Upper lobe of left lung (tissue), 6 donors: ENCODE data around the gene RNF8. TPM values are rescaled to one million over a fixed set of nuclear protein-coding genes. Genes with fewer than 3 reads are reported as not detected.
"Not testable (repeated sequence)": the region's sequence is repeated elsewhere in the genome, so short reads cannot be mapped to it uniquely, and the experiment has no call there.

Experiments used
- ATAC-seq, 2 donors: fragments of 200-7000 bp; cut with Tn5 transposase; one replicate each; pipeline ENCODE4 v1.9.1; 2022; ENCODE audit warnings: mild to moderate bottlenecking in 2 of 2, moderate library complexity in 2 of 2; ENCODE audit not compliant: low FRiP score in 2 of 2
- DNase-seq, 2 donors: peaks; one replicate each; pipeline ENCODE4 v3.0.0-alpha.2; 2019 to 2020
- H3K27ac ChIP-seq, 4 donors: fragments of 200-600 bp; sonication (generic); one replicate each; pipeline ENCODE4 v1.5.1; 2016 to 2019
- H3K27me3 ChIP-seq, 4 donors: fragments of 200-600 bp; sonication (generic); one replicate each; pipeline ENCODE4 v1.5.1; 2017 to 2019
- H3K36me3 ChIP-seq, 4 donors: fragments of 200-600 bp; sonication (generic); one replicate each; pipeline ENCODE4 v1.5.1; 2016 to 2019
- H3K4me1 ChIP-seq, 4 donors: fragments of 200-600 bp; sonication (generic); one replicate each; pipeline ENCODE4 v1.5.1; 2018 to 2019
- H3K4me3 ChIP-seq, 4 donors: fragments of 200-600 bp; sonication (generic); one replicate each; pipeline ENCODE4 v1.5.1; 2017 to 2019; ENCODE audit warnings: mild to moderate bottlenecking in 2 of 4, moderate library complexity in 1 of 4
- H3K9me3 ChIP-seq, 4 donors: fragments of 200-600 bp; sonication (generic); one replicate each; pipeline ENCODE4 v1.5.1; 2018 to 2019
- EP300 ChIP-seq, 4 donors: sonication (generic); formaldehyde crosslinking; IDR thresholded peaks; one replicate each; pipeline ENCODE4 v1.5.1; 2017; ENCODE audit warnings: antibody characterized with exemption in 4 of 4, control low read depth in 2 of 4
- POLR2A ChIP-seq, 4 donors: fragments of 450-650 bp; IDR thresholded peaks; one replicate each; pipeline ENCODE4 v1.5.1; 2016 to 2017; ENCODE audit warnings: antibody characterized with exemption in 4 of 4, mild to moderate bottlenecking in 2 of 4
- WGBS, 2 donors: methylation state at CpG; one replicate each; pipeline ENCODE4 v1.1.5; 2017 to 2018; 5-methylcytosine and 5-hydroxymethylcytosine counted together
- small RNA-seq, 4 donors: library from RNA; depleted of rRNA; stranded (forward); fragments of <200 nt; gene quantifications; one replicate each; pipeline ENCODE3, GENCODE V24; 2016
- total RNA-seq, 6 donors: library from RNA; depleted of rRNA in 4 of 6; stranded (reverse); fragments of >200 nt in 4 of 6; gene quantifications; one replicate each; pipeline versions ENCODE4 v1.1.0 to v1.2.1, GENCODE V29; 2016 to 2021
- TF ChIP-seq, protein P1 (sequence below), 6 experiments: fragments of 450-650 bp in 4 of 6; fragments of 200-600 bp in 2 of 6; sonication (generic) in 2 of 6; IDR thresholded peaks; one replicate each; pipeline ENCODE4 v1.5.1; 2016 to 2019; ENCODE audit warnings: antibody characterized with exemption in 6 of 6
- donor health status: DM: no; HTN: no; CAD: no; lungs with moderate emphysema.
- donor health status: DM: no; HTN: yes; CAD: no; lungs with severe emphysema.

The RNF8 gene
- total RNA-seq, 6 donors from 2014 or later = 14.7 to 32.3 (median 17.1) TPM

DNA sequence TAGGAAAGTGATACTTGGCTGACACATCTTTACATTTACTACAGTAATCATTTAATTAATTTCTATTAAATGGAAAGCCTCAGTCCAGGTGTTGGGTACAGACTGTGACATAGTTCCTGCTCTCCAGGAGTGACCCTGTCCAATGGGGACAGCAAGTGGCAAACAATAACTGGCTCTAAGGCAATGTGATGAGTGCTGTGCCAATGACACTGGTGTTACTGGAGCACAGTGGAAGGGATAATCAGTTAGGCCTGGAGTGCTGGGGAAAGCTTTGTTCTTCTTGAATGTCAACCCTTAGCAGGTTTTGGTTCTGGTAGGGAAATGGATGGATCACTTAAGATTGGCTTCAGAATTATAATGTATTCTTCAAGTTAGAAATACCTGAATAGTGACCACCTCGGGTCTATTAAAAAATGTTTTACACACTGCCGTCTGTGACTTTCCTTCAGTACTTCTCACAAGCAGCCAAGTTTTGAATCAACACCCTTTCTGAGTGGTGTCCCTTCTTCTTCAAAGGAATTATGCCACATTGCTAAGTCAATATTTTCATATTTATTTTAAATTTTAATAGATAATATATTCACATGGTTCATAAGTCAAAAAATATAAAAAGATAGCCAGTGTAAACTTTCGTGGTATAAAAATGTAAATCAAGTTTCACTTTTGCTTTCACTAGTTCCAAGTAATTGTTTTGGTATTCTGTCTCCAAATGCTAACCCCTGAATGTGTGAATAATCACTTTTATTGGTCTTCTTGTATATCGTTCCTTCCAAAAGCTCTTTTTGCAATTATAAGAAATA lies 88.8 kb downstream of the RNF8 start:
- Histone ChIP-seq H3K4me1 (peaks cover 11 to 19% (median 17%) of the 10 kb centered on the region in 4 donors), H3K27ac (peak overlapping the region; percentile 74 to 79 (median 76)), H3K4me3 (peak overlapping the region in 3 of 4 donors; percentile 10 to 38 (median 36)), H3K36me3 (peaks cover 7 to 72% (median 36%) of the 10 kb centered on the region in 4 donors), H3K9me3 (no peaks in the 10 kb centered on the region), H3K27me3 (no peaks in the 10 kb centered on the region)
- no peak for TF ChIP-seq POLR2A (IDR thresholded peaks at IDR 0.05)
- TF ChIP-seq, protein P1, sequence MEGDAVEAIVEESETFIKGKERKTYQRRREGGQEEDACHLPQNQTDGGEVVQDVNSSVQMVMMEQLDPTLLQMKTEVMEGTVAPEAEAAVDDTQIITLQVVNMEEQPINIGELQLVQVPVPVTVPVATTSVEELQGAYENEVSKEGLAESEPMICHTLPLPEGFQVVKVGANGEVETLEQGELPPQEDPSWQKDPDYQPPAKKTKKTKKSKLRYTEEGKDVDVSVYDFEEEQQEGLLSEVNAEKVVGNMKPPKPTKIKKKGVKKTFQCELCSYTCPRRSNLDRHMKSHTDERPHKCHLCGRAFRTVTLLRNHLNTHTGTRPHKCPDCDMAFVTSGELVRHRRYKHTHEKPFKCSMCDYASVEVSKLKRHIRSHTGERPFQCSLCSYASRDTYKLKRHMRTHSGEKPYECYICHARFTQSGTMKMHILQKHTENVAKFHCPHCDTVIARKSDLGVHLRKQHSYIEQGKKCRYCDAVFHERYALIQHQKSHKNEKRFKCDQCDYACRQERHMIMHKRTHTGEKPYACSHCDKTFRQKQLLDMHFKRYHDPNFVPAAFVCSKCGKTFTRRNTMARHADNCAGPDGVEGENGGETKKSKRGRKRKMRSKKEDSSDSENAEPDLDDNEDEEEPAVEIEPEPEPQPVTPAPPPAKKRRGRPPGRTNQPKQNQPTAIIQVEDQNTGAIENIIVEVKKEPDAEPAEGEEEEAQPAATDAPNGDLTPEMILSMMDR (IDR thresholded peaks at IDR 0.05) = no peak
- no peak for TF ChIP-seq EP300 (IDR thresholded peaks at IDR 0.05)
- ATAC-seq = peak in 1 of 2 donors; percentile 28
- DNase-seq = no peak
- 9 to 15% methylated on average over 4 of the region's 4 CpGs for WGBS, 2 donors

- not testable (repeated sequence) for ATAC-seq
- H3K4me1 ChIP-seq = peaks cover 11 to 19% (median 17%) of the 10 kb centered on the region in 4 donors
- WGBS, 2 donors = 75 to 83% methylated on average over 5 of the region's 5 CpGs
Measured at GRCh38 chr6:37443216-37443542, 89.4 kb downstream of the RNF8 start.

More at GRCh38 chr6:37443216-37443542, 89.4 kb downstream of the RNF8 start:
- Histone ChIP-seq H3K36me3 (peaks cover 7 to 70% (median 34%) of the 10 kb centered on the region in 4 donors), H3K27ac (peak overlapping the region; percentile 74 to 79 (median 76)), H3K4me3 (peak overlapping the region in 3 of 4 donors; percentile 10 to 38 (median 36))
- H3K27me3 ChIP-seq, DNase-seq, H3K9me3 ChIP-seq: not testable (repeated sequence)

Small RNA genes within 50 kb of the gene (small RNA-seq; reads per million reads assigned to genes)
- gene RN7SL273P = 0 reads per million in 4 donors

Other genes with a start within 250 kb of the RNF8 start
- 10 to 100 TPM; 26.9 to 80.9 (median 36.0) TPM for gene PIM1, start 183.8 kb upstream of the RNF8 start, total RNA-seq
- gene TBC1D22B, start 96.2 kb upstream of the RNF8 start, total RNA-seq = 10 to 100 TPM in 5 of 6 donors, 1 to 10 TPM in 1; 10.0 to 17.8 (median 10.9) TPM
- gene TMEM217, start 95.8 kb upstream of the RNF8 start, total RNA-seq = 1 to 10 TPM in 4 of 6 donors, under 1 TPM in 2; 0.67 to 3.4 (median 1.1) TPM
- 10 to 100 TPM; 34.5 to 80.7 (median 38.1) TPM for gene CMTR1, start 79.2 kb downstream of the RNF8 start, total RNA-seq
- gene CCDC167, start 145.9 kb downstream of the RNF8 start, total RNA-seq = 10 to 100 TPM in 4 of 6 donors, 1 to 10 TPM in 1, not detected in 1; 9.7 to 45.0 (median 16.7) TPM